Measurements from ENCODE around the gene MAMDC2.

GRCh38 chr9:70064496-70064895, 20.8 kb downstream of the MAMDC2 start:
- TF ChIP-seq CTCF (IDR thresholded peaks at IDR 0.05) = no peak
- no peak for TF ChIP-seq POLR2A (IDR thresholded peaks at IDR 0.05)

Data from gastroesophageal sphincter (tissue), 3 donors.